SHP77 treated with DMSO at 0.1 percent for 48 hours (cell line): ENCODE data around the gene ZDHHC20.

Experiments
- DNase-seq: peaks from one replicate; lab custom pipeline; 2025; lab: John Stamatoyannopoulos, UW

Gene ZDHHC20

GRCh38 chr13:21361123-21361522, 98.0 kb downstream of the ZDHHC20 start:
- DNase-seq = no peak

GRCh38 chr13:21360463-21360862, 98.6 kb downstream of the ZDHHC20 start:
- DNase-seq = no peak

- DNase-seq = no peak
Measured at GRCh38 chr13:21359855-21360254, 99.2 kb downstream of the ZDHHC20 start.

- DNase-seq = no peak
Measured at GRCh38 chr13:21355304-21355703, 103.8 kb downstream of the ZDHHC20 start.

GRCh38 chr13:21354721-21355120, 104.4 kb downstream of the ZDHHC20 start:
- no peak for DNase-seq

- DNase-seq = no peak
Measured at GRCh38 chr13:21348488-21349120, 110.5 kb downstream of the ZDHHC20 start.

GRCh38 chr13:21347753-21348318, 111.3 kb downstream of the ZDHHC20 start:
- no peak for DNase-seq

GRCh38 chr13:21344662-21345176, 114.4 kb downstream of the ZDHHC20 start:
- no peak for DNase-seq

- DNase-seq = no peak
Measured at GRCh38 chr13:21343659-21344058, 115.4 kb downstream of the ZDHHC20 start.

- no peak for DNase-seq
Measured at GRCh38 chr13:21342699-21343442, 116.2 kb downstream of the ZDHHC20 start.

GRCh38 chr13:21341637-21342422, 117.3 kb downstream of the ZDHHC20 start:
- DNase-seq = no peak

- DNase-seq = no peak
Measured at GRCh38 chr13:21338639-21339278, 120.3 kb downstream of the ZDHHC20 start.

GRCh38 chr13:21338156-21338555, 120.9 kb downstream of the ZDHHC20 start:
- no peak for DNase-seq

GRCh38 chr13:21336609-21337349, 122.3 kb downstream of the ZDHHC20 start:
- no peak for DNase-seq

- no peak for DNase-seq
Measured at GRCh38 chr13:21333186-21333585, 125.9 kb downstream of the ZDHHC20 start.

- DNase-seq = no peak
Measured at GRCh38 chr13:21330126-21330861, 128.8 kb downstream of the ZDHHC20 start.

GRCh38 chr13:21328836-21329477, 130.1 kb downstream of the ZDHHC20 start:
- no peak for DNase-seq

GRCh38 chr13:21328201-21328600, 130.9 kb downstream of the ZDHHC20 start:
- no peak for DNase-seq

GRCh38 chr13:21326155-21327031, 132.7 kb downstream of the ZDHHC20 start:
- DNase-seq = no peak
